Stimulated activated CD4-positive, alpha-beta T cell treated with anti-CD3 and anti-CD28 coated beads, Interleukin-4, amount 100 ng/mL, for 48 hours (primary cell): ENCODE measurements around the gene NPPA.

Experiments used
- DNase-seq, 2 donors: peaks; one replicate each; pipeline ENCODE4 v3.0.0-alpha.2; 2020; ENCODE audit warnings: low read depth in 2 of 2

NPPA gene

DNA sequence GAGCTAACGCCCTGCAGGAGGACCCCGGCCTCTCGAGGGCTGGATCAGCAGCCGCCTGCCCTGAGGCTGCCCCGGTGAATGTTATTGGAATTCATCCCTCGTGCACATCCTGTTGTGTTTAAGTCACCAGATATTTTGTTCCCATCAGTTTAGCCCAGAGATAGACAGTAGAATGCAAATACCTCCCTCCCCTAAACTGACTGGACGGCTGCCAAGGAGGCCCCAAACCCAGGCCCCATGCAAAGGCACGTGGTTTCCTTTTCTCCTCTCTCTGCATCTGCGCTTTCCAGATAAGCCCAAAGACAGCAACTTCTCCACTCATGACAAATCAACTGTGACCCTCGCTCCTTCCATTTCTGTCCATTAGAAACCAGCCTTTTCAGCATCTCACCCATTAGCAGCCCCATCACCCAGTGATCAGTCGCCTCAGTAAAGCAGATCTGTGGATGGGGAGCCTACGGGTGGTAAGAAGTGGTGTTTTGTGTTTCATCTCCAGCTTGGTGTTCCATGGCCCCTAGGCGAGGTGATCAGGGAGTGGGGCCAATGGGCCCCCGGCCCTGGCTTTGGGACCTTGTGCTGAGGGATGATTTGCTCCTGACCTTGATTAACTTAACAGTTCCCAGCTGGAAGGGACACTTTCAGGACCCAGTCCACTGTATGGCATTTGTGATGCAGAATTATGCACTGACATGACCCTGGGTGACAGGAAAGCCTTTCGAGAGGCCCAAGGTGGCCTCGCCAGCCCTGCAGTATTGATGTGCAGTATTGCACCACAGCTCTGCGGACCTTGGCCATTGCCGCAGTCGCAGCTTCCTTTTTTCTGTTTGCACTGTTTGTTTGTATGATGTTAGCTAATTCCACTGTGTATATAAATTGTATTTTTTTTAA is 5.2 kb downstream of the NPPA start:
- DNase-seq, result no peak

GRCh38 chr1:11841245-11842153 is 6.1 kb downstream of the NPPA start:
- no peak for DNase-seq

GRCh38 chr1:11839727-11840705 is 7.6 kb downstream of the NPPA start:
- DNase-seq, result no peak

- peak; percentile 64 to 67 for DNase-seq
Observed at GRCh38 chr1:11838349-11839272, 9.0 kb downstream of the NPPA start.

- no peak for DNase-seq
Observed at GRCh38 chr1:11837767-11838348, 9.7 kb downstream of the NPPA start.

DNA sequence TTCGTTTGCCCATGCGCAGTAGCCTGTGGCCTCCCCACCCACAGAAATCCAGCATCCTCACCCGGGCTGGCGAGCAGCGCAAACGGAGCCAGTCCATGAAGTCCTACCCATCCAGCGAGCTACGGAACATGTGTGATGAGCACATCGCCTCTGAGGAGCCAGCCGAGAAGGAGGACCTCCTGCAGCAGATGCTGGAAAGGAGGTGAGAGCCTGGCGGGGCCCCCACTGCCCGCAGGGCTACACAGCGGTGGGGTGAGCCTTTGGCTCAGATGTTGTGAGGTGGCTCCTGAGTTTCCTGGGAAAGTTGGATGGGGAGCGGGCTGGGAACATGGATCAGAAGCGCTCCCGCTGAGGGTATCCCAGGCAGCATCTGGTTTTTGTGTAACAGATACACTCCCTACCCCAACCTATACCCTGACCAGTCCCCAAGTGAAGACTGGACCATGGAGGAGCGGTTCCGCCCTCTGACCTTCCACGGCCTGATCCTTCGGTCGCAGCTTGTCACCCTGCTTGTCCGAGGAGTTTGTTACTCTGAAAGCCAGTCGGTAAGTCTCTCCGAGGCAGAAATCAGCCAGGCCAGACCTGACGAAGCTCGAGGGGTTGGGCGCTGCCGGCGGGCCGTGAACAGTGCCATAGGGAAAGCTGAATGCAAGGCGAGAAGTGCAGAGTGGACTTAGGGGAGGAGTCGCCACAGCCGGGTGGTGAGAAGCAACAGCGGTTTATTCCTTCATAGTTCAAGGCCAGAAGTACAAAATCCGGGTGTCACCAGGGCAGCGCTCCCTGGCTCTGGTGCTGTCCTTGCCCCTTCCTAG is 10.4 kb downstream of the NPPA start:
- no peak for DNase-seq

GRCh38 chr1:11835441-11836225 is 11.9 kb downstream of the NPPA start:
- DNase-seq, result no peak

DNA sequence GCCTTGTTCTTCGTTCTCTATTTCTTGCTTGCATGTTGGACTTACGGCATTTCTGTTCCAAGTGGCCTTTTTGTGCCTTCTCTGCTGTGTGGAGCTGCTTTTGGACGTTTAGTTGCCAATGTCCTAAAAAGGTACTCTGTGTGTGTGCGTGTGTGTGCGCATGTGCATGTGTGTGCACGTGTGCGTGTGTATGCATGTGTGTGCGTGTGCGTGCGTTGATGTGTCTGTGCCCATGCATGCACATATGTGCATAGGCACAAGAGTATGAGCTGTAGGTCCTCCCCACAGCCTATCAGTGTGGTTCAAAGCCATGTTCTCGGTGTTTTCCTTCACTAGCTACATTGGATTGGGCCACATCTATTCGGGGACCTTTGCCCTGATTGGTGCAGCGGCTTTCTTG is 13.7 kb downstream of the NPPA start:
- DNase-seq, result no peak

DNA sequence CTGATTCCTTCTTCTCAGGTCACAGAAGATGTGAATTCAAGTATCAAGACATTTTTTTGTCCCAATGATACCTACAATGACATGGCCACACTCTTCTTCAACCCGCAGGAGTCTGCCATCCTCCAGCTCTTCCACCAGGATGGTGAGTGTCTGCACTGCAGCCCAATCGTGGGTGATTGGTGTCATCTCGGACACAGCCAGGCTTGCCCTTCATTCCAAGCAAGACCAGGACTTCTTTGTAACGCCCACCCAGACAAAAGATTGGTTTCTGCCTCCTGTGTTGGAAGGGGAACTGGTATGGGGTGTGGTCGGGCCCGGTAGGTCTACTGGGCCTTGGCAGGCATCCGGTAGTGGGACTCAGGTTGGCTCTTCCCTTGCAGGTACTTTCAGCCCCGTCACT is 14.1 kb downstream of the NPPA start:
- no peak for DNase-seq

DNA sequence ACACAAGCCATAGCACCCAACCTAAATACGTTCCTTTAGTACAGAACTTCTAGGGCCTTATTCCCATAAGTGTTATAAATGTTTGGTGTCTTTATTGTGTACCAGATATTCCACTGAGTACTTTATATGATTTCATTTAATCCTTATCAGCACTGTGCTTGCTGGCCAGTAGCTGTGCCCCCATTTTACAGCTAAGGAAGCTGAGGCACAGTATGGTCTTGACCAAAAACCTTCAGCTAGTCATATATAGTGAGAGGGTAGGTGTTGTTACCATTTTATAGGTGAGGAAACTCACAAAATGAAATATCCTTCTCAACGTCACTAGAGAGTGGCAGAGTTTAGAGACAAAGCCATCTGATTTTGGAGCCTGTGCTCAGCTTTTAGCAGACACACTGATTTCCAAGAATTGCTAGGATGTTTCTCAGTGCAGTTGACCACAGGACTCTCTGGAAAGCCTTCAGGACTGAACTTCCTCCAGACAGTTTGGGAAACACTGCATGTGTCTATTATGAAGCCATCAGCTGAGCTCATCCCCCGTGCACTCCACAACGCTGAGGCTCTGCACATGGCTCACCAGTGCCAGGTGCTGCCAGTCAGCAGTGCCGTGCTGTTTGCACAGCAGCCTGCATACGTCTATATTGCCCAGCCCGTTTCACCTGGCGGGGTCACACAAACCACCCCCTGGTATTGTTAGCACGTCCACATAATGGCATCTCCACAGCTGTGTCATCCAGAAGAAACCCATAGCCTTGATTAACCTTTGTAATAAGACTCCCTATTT is 15.4 kb downstream of the NPPA start:
- DNase-seq, result no peak

GRCh38 chr1:11828511-11828910 is 19.1 kb downstream of the NPPA start:
- no peak for DNase-seq

GRCh38 chr1:11826946-11827345 is 20.6 kb downstream of the NPPA start:
- DNase-seq, result no peak

- DNase-seq, result no peak
Observed at GRCh38 chr1:11825131-11825530, 22.5 kb downstream of the NPPA start.

- no peak for DNase-seq
Observed at GRCh38 chr1:11823366-11824137, 24.0 kb downstream of the NPPA start.

DNA sequence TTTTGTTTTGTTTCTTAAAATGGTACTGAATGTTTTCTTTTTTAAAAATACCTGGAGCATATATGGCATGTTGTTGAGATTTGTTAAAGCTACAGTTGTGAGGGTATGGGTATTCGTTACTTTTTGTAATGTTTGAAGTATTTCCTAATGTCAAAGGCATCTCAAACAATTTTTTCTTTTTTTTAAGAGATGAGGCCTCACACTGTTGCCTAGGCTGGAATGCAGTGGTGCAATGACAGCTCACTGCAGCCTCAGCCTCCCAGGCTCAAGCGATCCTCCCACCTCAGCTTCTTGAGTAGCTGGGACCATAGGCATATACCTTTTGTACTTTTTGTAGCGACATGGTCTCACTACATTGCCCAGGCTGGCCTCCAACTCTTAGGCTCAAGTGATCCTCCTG is 25.5 kb downstream of the NPPA start:
- DNase-seq, result no peak

GRCh38 chr1:11817192-11817591 is 30.4 kb downstream of the NPPA start:
- no peak for DNase-seq

GRCh38 chr1:11813021-11813420 is 34.6 kb downstream of the NPPA start:
- DNase-seq, result no peak
